VCaP (cell line): ENCODE results near the gene CDKL2.

Source experiments
- H3K27ac ChIP-seq: fragments of 450-650 bp; 2 replicates; pipeline ENCODE4 v1.5.1; 2017
- TF ChIP-seq, protein P1 (sequence below): fragments of 450-650 bp; conservative IDR thresholded peaks from 2 replicates; pipeline ENCODE4 v1.5.1; 2017; ENCODE audit warnings: mild to moderate bottlenecking, moderate library complexity

The CDKL2 gene

GRCh38 chr4:75593393-75593792 lies 36.9 kb downstream of the CDKL2 start:
- H3K27ac ChIP-seq, result no peak overlapping the region
- TF ChIP-seq, protein P1, sequence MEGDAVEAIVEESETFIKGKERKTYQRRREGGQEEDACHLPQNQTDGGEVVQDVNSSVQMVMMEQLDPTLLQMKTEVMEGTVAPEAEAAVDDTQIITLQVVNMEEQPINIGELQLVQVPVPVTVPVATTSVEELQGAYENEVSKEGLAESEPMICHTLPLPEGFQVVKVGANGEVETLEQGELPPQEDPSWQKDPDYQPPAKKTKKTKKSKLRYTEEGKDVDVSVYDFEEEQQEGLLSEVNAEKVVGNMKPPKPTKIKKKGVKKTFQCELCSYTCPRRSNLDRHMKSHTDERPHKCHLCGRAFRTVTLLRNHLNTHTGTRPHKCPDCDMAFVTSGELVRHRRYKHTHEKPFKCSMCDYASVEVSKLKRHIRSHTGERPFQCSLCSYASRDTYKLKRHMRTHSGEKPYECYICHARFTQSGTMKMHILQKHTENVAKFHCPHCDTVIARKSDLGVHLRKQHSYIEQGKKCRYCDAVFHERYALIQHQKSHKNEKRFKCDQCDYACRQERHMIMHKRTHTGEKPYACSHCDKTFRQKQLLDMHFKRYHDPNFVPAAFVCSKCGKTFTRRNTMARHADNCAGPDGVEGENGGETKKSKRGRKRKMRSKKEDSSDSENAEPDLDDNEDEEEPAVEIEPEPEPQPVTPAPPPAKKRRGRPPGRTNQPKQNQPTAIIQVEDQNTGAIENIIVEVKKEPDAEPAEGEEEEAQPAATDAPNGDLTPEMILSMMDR, result no peak

DNA sequence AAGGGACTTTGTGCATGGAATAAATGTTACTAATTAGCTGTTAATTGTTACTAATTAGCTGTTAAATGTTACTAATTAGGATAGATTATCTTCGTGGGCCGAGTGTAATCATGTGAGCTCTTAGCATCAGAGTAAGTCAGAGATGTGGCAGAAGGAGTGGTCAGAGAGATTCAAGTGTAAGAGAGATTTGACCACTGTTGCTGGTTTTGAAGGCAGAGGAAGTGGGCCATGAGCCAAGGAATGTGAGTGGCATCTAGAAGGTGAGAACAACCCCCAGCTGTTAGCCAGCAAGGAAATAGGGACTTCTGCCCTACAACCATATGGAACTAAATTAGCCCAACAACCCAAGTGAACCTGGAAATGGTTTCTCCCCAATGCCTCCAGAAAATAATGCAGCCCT lies 46.3 kb downstream of the CDKL2 start:
- no peak overlapping the region for H3K27ac ChIP-seq
- TF ChIP-seq, protein P1, result no peak

DNA sequence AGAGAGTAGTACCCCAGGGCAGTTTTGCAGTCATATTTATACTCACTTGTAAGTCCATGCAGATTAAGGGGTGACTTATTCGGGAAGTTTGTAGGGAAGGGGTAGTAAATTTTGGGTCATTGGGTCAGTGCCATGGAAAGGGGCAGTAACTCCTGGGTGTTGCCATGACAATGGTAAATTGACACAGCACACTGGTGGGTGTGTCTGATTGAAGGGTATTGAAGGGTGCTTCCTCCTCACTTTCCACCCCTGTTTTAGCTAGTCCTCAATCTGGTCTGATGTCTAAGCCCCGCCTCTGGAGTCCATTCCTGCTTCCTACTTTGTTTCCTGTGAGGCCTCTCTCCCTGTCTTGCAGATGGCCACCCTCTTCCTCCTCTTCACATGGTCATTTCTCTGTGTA lies 62.6 kb downstream of the CDKL2 start:
- H3K27ac ChIP-seq, result no peak overlapping the region
- TF ChIP-seq, protein P1, result no peak

DNA sequence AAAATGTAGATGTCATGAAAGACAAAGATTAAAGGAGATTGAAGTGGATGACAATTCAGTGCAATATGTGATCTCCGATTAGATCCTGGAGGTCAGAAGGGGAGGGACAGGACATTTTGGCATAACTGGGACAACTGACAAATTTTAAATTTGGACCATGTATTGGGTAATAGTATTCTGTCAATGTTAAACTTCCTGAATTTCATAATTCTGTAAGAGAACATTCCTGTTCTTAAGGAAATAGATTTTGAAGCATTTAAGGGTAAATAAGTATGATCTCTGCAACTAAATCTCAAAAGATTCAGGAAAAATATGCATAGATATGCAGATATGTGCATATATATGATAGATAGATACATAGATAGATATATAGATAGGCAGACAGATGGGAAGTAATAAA lies 63.4 kb downstream of the CDKL2 start:
- TF ChIP-seq, protein P1, result no peak
- no peak overlapping the region for H3K27ac ChIP-seq

DNA sequence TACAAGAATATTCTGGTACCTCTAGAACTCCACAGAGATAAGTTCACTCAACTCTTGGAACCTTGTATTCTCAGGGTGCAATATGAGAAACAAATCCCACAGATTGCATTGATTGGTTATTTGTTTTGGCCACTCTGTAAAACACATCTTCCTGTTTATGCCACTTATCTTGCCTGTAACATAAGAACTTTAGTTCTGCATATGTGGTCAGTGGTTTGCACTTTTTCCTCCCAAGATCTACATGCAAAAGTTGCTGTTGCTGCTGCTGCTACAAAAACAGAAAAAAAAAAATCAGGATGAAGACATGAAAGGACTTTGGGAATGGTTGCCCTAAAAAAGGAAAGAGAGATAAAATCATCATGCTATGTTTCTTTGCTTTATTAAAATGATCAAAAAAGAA lies 64.8 kb downstream of the CDKL2 start:
- H3K27ac ChIP-seq, result no peak overlapping the region
- TF ChIP-seq, protein P1, result no peak

DNA sequence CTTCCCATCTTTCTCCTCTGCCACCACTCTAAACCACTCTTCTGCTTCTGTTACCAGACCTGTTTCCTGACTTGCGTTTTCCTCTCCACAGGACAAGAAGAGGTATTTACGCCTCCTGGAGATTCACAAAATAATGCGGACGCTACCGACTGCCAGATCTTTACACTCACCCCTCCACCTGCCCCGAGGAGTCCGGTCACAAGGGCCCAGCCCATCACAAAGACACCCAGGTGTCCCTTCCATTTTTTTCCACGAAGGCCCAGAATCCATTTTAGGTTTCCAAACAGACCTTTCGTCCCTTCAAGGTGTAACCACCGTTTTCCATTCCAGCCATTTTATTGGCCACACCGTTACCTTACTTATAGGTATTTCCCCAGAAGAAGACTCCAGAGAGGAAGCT lies 66.3 kb downstream of the CDKL2 start:
- TF ChIP-seq, protein P1, result no peak
- H3K27ac ChIP-seq, result no peak overlapping the region

GRCh38 chr4:75561789-75562188 lies 68.5 kb downstream of the CDKL2 start:
- no peak overlapping the region for H3K27ac ChIP-seq
- TF ChIP-seq, protein P1, result no peak

GRCh38 chr4:75557696-75558095 lies 72.6 kb downstream of the CDKL2 start:
- TF ChIP-seq, protein P1, result no peak
- no peak overlapping the region for H3K27ac ChIP-seq
